ENCODE measurements around the gene STK39. TPM values are rescaled to one million over a fixed set of nuclear protein-coding genes. Genes with fewer than 3 reads are reported as not detected.

Gene STK39
- total RNA-seq, 2 donors from 2014 or later: 37.1 to 41.0 TPM

DNA sequence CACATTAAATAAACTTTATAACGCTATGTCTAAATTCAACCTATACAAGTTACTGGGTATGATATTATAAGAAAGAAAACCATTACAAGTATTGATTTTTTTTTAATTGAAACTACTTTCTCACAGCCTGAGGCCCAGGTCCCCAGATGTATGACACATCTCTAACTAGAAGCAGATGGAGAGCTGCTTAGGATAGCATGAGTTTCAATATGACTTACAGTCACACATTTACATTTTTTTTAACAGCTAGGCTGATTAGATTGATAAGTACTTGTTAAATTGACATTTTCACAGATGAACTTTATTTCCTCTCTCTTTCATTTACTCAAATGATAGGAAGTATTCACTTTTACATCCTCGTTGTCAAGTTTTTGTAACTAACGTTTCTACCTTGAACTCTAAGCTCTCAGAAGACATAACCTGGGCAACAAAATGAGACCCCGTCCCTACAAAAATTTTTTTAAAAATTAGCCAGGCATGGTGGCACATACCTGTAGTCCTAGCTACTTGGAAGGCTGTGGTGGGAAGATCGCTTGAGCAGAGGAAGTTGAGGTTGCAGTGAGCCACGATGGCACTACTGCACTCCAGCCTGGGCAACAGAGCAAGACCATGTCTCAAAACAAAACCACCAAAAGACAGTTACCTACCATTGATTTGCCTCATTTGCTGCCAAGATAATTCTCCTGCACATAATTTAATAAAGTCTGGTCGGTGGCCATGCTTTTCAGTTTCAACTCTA is 52.4 kb downstream of the STK39 start:
- Mint-ChIP-seq H3K4me3 (peak overlapping the region; percentile 78 to 97), H3K27ac (peak overlapping the region; percentile 99), H3K4me1 (ENCODE audit: low read depth) (peaks cover 91% of the 10 kb centered on the region), H3K9me3 (no peaks in the 10 kb centered on the region), H3K27me3 (ENCODE audit: low read depth) (no peaks in the 10 kb centered on the region), H3K36me3 (ENCODE audit: insufficient read depth in 2 of 2) (no peaks in the 10 kb centered on the region)
- ATAC-seq (replicated peaks in 1 of 2) (peak; percentile 83 to 85), DNase-seq (peak; percentile 33 to 63)

DNA sequence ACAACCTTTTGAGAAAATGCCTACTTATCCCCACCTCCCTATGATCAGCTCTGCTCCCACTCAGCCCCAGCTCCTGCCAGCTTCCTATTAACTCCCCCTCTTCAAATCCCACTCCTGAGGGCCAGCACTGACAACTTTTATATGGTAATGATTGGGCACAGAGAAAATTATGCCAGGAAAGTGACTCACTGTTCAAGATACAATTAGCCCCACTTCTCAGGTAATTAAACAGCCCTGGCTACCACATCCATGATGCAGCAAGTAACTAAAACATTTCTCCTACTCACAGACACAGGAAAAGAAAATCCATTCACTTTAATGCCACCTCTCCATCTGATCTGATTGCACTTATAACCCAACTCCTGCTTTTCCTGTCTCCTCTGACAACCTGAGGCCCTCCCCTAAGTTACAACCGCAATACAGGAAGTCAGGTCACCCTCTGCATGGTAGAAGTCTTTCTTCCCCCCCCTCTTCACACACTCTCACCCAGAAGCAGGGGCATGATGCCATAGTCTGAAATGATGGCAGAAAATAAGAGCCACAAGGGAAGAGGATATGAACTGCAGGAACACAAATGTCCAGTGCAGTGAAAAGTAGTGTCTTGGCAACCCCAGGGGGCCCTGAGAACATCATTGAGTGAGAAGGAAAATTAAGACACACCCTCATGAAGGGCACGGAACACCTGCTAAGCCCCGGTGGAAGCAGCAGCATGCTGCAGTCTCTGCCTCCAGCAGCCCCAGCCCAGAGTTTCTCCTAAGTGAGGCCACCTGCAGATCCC is 54.4 kb downstream of the STK39 start:
- Mint-ChIP-seq H3K4me1 (ENCODE audit: low read depth) (peaks cover 77% of the 10 kb centered on the region), H3K36me3 (ENCODE audit: insufficient read depth in 2 of 2) (no peaks in the 10 kb centered on the region), H3K4me3 (peak overlapping the region; percentile 66 to 74), H3K9me3 (no peaks in the 10 kb centered on the region), H3K27ac (peak overlapping the region; percentile 87), H3K27me3 (ENCODE audit: low read depth) (no peaks in the 10 kb centered on the region)
- DNase-seq (peak; percentile 56 to 59), ATAC-seq (replicated peaks in 1 of 2) (peak; percentile 79 to 83)

DNA sequence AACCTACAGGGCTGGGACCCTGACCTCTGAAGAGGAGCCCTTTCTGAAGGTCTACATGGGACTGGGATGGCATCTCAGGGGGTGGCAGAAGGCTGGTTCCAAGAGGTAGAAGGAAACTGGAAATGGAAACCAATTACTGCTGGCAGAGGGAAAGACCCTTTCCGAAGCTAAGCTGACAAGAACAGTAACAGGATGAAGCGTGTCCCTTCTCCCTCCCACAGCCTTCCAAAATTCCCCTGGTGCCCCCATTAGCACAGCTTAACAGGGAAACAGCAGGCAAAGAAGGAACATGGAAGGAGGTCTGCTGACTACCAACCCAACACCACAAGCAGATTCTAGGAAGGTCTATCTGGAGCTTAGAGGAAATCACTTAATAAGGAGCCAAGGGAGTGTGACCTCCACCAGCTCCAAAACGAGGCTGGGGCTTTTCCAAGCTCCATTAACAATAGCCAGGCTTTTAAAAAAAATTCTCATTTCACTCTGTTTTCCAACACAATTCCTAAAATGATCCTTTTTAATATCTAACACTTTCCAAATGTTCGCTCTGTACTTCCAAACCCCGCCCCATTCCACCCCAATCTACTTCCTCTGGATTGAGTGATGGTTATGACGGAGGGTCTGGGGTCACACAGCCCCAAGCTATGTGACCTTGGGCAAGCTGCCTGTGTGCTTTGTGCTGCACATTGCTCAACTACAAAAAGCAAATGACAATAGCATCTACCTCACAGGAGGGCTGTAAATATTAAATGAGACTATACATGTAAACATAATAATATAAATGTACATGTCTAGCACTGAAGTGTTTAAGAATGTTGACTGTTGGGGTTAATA is 55.2 kb downstream of the STK39 start:
- Mint-ChIP-seq H3K9me3 (no peaks in the 10 kb centered on the region), H3K27ac (peak overlapping the region; percentile 48), H3K4me1 (ENCODE audit: low read depth) (peaks cover 81% of the 10 kb centered on the region), H3K36me3 (ENCODE audit: insufficient read depth in 2 of 2) (no peaks in the 10 kb centered on the region), H3K4me3 (peak overlapping the region in 1 of 2 donors; percentile 55), H3K27me3 (ENCODE audit: low read depth) (no peaks in the 10 kb centered on the region)
- ATAC-seq (replicated peaks in 1 of 2) (no peak), DNase-seq (no peak)

DNA sequence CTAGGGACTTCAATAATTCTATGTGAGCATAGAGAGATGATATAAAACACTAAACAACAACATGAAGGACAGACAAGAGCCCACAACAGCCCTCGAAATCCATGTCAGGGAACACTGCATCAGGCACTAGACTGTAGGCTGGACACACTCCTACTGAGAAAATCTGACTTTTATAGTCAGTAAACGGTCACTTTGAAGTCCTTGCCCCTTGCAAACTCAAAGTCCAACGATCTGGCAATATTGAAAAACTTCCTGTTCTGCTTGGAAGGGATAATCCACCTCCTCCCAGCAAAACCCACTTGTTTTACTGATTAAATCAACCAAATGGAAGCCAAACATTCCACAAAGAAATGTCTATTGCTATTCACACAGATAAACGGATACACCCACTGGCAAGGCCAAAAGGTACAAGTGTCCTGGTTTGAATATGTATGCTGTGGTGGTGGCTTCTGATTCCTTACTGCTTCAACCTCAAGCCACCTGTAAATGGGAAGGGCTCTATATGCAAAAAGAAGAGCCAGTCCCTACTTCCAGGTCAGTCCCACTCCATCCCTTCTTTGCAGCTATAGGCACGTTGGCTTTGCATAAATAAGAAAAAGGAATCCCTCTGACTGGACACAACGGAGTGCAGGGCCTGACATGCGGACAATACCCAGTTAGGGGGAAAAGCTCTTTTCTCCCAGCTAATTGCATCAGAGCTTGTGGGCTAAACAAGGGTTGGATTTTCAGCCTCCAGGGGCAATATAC is 56.6 kb downstream of the STK39 start:
- H3K9me3 Mint-ChIP-seq: no peaks in the 10 kb centered on the region
- ATAC-seq (replicated peaks in 1 of 2) (no peak), DNase-seq (no peak)
- H3K27ac Mint-ChIP-seq: no peak overlapping the region
- H3K36me3 Mint-ChIP-seq (ENCODE audit: insufficient read depth in 2 of 2): no peaks in the 10 kb centered on the region
- H3K4me3 Mint-ChIP-seq: no peak overlapping the region
- H3K4me1 Mint-ChIP-seq (ENCODE audit: low read depth): peaks cover 77% of the 10 kb centered on the region
- H3K27me3 Mint-ChIP-seq (ENCODE audit: low read depth): no peaks in the 10 kb centered on the region

DNA sequence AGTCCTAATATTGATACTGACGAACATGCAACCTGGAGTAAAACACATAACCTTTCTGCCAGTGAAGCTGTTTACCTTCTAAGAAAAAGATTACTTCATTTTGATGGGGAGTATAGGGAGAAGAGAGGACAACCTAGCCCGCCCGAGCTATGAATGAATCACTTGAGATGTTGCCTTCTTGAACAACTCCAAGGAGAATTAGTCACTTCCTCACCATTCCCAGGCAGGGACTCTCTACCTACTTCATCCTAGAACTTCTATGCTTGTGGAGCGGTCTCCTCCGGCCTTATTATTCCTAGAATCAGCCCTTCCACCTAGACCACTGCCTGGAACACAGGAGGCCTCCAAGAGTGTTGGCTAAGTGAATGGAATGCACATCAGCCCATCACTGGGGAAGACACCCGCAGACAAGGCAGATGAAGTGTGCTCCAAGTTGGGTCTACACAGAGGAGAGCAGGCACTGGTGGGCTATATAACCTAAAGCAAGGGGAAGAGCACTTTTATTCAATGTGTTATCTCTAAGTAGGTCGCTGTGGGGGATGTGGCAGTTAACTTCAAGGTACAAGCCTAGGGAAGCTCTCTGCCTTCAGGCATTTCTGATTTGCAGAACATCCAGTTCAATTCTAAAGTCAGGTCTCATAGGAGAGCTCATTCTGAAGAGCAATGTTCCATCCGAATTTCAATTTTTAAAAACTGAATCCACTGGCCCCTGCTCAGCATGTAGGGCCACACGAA is 57.4 kb downstream of the STK39 start:
- peaks cover 77% of the 10 kb centered on the region for H3K4me1 Mint-ChIP-seq (ENCODE audit: low read depth)
- DNase-seq: no peak
- H3K4me3 Mint-ChIP-seq: no peak overlapping the region
- no peak for ATAC-seq (replicated peaks in 1 of 2)
- H3K27ac Mint-ChIP-seq: no peak overlapping the region
- no peaks in the 10 kb centered on the region for H3K27me3 Mint-ChIP-seq (ENCODE audit: low read depth)
- H3K9me3 Mint-ChIP-seq: no peaks in the 10 kb centered on the region
- H3K36me3 Mint-ChIP-seq (ENCODE audit: insufficient read depth in 2 of 2): no peaks in the 10 kb centered on the region

DNA sequence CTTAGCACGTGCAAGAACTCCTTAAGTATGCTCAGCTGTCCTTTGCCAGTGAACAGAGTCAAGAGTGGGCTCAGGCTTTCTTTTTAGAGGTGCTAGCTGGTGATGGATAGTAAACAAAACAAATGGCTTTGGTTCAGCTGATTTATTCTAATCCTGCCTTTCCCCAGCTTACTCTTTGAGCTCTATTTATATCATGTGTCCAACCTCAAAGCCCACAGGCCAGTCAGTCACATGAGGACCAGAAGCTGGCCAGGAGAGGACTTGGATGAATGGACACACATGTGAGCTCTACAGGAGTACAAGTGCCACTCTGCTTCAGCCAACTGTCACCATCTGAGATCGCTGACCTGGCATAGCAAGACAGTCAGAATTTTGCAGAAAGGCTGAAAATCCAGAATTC is 59.4 kb downstream of the STK39 start:
- no peak overlapping the region for H3K4me3 Mint-ChIP-seq
- no peak overlapping the region for H3K27ac Mint-ChIP-seq
- no peaks in the 10 kb centered on the region for H3K9me3 Mint-ChIP-seq
- no peaks in the 10 kb centered on the region for H3K36me3 Mint-ChIP-seq (ENCODE audit: insufficient read depth in 2 of 2)
- H3K27me3 Mint-ChIP-seq (ENCODE audit: low read depth): no peaks in the 10 kb centered on the region
- ATAC-seq (replicated peaks in 1 of 2): no peak
- peaks cover 75% of the 10 kb centered on the region for H3K4me1 Mint-ChIP-seq (ENCODE audit: low read depth)
- DNase-seq: no peak

DNA sequence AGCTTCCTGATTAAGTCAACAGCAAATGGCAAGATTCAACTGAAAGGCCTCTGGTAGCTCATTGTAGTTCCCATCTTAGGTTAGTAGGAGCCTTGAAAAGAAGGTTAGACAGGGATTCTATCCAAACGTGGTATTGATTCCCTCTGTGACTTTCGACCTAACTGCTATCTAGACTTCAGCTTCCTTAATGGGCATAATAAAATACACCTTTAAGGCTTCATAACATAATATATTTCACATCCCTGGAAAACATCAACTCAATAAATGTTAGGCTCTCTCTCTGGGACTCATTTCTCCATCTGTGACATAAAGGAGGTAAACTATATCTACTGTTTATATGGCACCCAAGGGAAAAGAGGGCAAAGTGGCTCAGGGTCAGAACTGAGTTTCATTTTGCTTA is 60.9 kb downstream of the STK39 start:
- H3K4me3 Mint-ChIP-seq: no peak overlapping the region
- DNase-seq: no peak
- H3K27ac Mint-ChIP-seq: no peak overlapping the region
- peaks cover 75% of the 10 kb centered on the region for H3K4me1 Mint-ChIP-seq (ENCODE audit: low read depth)
- no peaks in the 10 kb centered on the region for H3K27me3 Mint-ChIP-seq (ENCODE audit: low read depth)
- ATAC-seq (replicated peaks in 1 of 2): no peak
- H3K36me3 Mint-ChIP-seq (ENCODE audit: insufficient read depth in 2 of 2): no peaks in the 10 kb centered on the region
- H3K9me3 Mint-ChIP-seq: no peaks in the 10 kb centered on the region

DNA sequence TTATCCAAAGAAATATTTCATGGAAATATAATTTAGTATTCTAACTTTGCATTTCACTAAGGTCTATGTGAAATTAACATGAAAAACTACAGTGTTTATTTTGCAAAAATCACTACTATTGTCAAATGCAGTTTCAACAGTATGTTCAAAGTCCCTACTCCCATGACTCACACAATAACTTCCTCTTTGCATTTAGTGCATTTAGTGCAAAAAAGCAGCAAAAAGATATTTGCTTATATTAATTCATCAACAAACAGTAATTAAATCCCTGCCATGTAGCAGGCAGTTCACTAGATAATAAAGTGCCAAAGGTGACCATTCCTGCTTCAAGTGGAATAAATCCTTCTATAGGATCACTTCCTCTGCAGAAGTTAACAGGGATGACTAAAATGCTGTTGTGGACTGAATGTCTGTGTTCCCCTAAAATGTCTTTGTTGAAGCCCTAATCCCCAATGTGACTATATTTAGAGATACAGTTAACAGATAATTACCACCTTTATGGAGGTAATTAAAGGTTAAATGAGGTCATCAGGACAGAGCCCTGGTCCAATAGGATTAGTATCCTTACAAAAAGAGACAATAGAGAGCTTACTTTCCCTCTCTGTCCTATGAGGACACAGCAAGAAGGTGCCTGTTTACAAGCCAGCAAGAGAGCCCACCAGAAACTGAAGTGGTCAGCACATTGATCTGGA is 61.7 kb downstream of the STK39 start:
- Mint-ChIP-seq H3K27me3 (ENCODE audit: low read depth) (no peaks in the 10 kb centered on the region), H3K4me1 (ENCODE audit: low read depth) (peaks cover 71% of the 10 kb centered on the region)

DNA sequence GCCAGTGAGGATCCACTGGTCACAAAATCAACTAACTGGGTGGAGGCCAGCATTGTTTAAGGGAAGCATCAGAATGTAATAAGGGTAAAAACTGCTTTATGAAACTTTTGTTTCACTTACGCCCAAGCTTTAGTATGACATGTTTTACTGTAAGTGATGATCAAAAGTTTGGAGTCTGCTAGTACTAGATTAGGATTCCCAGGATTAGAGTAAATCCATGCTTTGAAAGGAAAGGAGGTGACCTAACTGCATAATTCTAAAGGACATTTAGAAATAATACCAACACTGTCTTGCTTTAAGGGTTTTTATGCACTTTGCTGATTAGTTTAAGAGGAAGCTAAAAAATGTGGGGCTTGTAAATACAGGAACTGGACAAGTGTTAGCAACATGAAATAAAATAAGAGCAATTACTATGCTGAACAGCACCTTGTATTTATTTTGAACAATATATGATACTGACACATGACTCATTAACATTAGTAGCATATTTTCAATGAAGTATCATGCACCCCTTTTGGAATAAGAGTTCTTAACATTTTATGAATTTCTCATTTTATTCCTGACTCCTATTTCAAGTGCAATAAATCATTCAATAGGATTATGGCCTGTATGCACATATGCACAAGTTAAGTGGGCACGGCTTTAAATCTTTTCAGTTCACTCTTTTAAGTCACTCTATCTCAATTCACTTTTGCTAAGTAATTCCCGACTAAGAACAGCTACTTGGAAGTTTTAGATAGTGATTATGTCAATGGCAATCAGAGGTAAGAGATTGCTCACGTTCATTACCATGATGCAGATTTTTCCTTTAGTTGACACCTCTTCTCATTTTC is 62.5 kb downstream of the STK39 start:
- Mint-ChIP-seq H3K4me3 (no peak overlapping the region), H3K4me1 (ENCODE audit: low read depth) (peaks cover 62% of the 10 kb centered on the region), H3K9me3 (no peaks in the 10 kb centered on the region), H3K27me3 (ENCODE audit: low read depth) (no peaks in the 10 kb centered on the region), H3K36me3 (ENCODE audit: insufficient read depth in 2 of 2) (peaks cover 0 to 5% of the 10 kb centered on the region in 2 donors), H3K27ac (no peak overlapping the region)
- ATAC-seq (replicated peaks in 1 of 2) (no peak), DNase-seq (no peak)

More for the DNA sequence above, 61.7 kb downstream of the STK39 start:
- no peak for DNase-seq
- Mint-ChIP-seq H3K9me3 (no peaks in the 10 kb centered on the region), H3K4me3 (no peak overlapping the region), H3K36me3 (ENCODE audit: insufficient read depth in 2 of 2) (peaks cover 0 to under 1% of the 10 kb centered on the region in 2 donors), H3K27ac (no peak overlapping the region)
- no peak for ATAC-seq (replicated peaks in 1 of 2)

DNA sequence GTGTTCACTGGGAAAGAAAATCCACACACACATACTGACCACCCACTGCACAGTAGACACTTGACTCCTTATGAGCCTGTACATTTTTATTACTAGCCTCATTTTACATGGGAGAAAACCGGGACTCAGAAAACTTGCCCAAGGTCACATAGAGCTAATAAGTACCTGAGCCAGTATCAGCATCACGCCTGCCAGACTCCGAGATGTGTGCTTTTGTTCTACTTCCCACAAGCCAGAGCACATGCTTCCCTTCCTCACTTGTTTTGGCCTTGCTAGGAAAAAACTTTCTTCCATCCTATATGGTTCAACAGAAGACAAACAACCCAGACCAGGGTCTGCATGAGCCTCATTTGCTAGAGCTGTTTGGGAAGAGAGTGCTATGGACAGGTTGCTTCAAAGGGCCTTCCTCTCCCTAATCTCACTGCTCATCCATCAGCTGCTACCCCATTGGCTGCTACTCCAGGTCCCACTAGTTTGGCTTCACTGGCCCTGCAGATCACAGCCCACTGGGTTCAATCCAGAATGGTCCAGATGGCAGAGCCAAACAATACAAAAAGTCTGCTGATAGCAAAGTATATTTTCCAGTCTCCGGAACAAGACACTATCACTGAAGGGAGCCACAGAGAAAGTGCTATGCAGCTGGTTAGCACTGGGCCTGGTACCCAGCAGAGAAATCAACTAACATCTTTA is 63.9 kb downstream of the STK39 start:
- H3K9me3 Mint-ChIP-seq: no peaks in the 10 kb centered on the region
- H3K27me3 Mint-ChIP-seq (ENCODE audit: low read depth): no peaks in the 10 kb centered on the region
- H3K27ac Mint-ChIP-seq: peak overlapping the region; percentile 60
- peaks cover 71% of the 10 kb centered on the region for H3K4me1 Mint-ChIP-seq (ENCODE audit: low read depth)
- ATAC-seq (replicated peaks in 1 of 2) (no peak), DNase-seq (no peak)
- no peak overlapping the region for H3K4me3 Mint-ChIP-seq
- peaks cover 0 to 8% of the 10 kb centered on the region in 2 donors for H3K36me3 Mint-ChIP-seq (ENCODE audit: insufficient read depth in 2 of 2)
